ENCODE data around the gene LVRN.

LVRN gene

DNA sequence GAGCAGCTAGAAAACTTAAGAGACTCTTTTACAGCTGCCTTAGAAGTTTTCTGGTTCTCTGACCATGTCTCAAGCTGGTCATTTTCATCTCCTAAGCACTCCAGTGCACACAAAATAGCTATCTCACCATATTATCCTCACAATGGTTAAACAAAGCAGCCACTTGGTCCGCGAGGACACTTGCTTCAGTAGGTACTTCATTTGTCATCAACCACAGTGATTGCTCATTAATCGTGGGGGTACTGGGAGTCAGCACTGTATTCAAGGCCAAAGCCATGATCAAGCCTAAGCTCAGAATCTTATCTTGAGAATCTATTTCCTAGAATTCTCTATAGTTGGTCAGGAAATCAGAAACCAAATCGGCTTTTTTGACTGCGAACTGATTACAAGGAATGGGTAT lies 72.8 kb downstream of the LVRN start:
- TF ChIP-seq, protein P1, sequence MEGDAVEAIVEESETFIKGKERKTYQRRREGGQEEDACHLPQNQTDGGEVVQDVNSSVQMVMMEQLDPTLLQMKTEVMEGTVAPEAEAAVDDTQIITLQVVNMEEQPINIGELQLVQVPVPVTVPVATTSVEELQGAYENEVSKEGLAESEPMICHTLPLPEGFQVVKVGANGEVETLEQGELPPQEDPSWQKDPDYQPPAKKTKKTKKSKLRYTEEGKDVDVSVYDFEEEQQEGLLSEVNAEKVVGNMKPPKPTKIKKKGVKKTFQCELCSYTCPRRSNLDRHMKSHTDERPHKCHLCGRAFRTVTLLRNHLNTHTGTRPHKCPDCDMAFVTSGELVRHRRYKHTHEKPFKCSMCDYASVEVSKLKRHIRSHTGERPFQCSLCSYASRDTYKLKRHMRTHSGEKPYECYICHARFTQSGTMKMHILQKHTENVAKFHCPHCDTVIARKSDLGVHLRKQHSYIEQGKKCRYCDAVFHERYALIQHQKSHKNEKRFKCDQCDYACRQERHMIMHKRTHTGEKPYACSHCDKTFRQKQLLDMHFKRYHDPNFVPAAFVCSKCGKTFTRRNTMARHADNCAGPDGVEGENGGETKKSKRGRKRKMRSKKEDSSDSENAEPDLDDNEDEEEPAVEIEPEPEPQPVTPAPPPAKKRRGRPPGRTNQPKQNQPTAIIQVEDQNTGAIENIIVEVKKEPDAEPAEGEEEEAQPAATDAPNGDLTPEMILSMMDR (IDR thresholded peaks at IDR 0.05; ENCODE audit: low read depth, low read length) = no peak
- DNase-seq = no peak
- H3K27ac ChIP-seq = no peak overlapping the region

GRCh38 chr5:116037236-116037822 lies 75.1 kb downstream of the LVRN start:
- no peak for DNase-seq
- no peak overlapping the region for H3K27ac ChIP-seq
- no peak overlapping the region for H3K4me3 ChIP-seq (ENCODE audit: low read depth, low read length)
- TF ChIP-seq, protein P1 (IDR thresholded peaks at IDR 0.05; ENCODE audit: low read depth, low read length) = no peak
- H3K27me3 ChIP-seq (ENCODE audit: insufficient read depth, low read depth, severe bottlenecking) = no peaks in the 10 kb centered on the region
- H3K36me3 ChIP-seq = no peaks in the 10 kb centered on the region
- no peaks in the 10 kb centered on the region for H3K9me3 ChIP-seq (ENCODE audit: severe bottlenecking)

More for the DNA sequence above, 72.8 kb downstream of the LVRN start:
- H3K4me3 ChIP-seq (ENCODE audit: low read depth, low read length) = no peak overlapping the region
- no peaks in the 10 kb centered on the region for H3K9me3 ChIP-seq (ENCODE audit: severe bottlenecking)
- H3K36me3 ChIP-seq = no peaks in the 10 kb centered on the region
- H3K27me3 ChIP-seq (ENCODE audit: insufficient read depth, low read depth, severe bottlenecking) = no peaks in the 10 kb centered on the region

- H3K9me3 ChIP-seq (ENCODE audit: severe bottlenecking) = no peaks in the 10 kb centered on the region
- no peak overlapping the region for H3K4me3 ChIP-seq (ENCODE audit: low read depth, low read length)
- DNase-seq = no peak
- H3K36me3 ChIP-seq = no peaks in the 10 kb centered on the region
- no peak overlapping the region for H3K27ac ChIP-seq
- TF ChIP-seq, protein P1 (IDR thresholded peaks at IDR 0.05; ENCODE audit: low read depth, low read length) = no peak
- no peaks in the 10 kb centered on the region for H3K27me3 ChIP-seq (ENCODE audit: insufficient read depth, low read depth, severe bottlenecking)
Measured at GRCh38 chr5:116038817-116039216, 76.5 kb downstream of the LVRN start.

DNA sequence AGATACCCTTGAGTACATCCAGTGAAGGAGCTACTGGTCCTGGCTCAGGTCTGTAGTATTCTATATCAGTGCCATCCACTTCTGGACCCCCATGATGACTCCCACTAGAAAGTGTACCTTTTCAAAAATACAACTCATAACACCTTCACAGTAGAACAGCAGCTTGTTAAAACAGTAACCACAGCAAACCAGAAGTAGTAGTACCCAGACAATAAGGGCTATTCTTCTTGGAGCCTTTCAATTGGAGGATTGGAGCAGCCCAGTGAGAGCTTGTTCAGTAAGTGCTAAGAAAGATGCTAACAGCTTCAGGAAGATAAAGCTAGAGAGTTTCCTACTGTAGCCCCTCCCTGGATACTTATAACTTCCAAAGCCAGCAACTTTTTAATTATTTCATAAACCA lies 80.1 kb downstream of the LVRN start:
- H3K4me3 ChIP-seq (ENCODE audit: low read depth, low read length) = no peak overlapping the region

GRCh38 chr5:116044073-116044472 lies 81.8 kb downstream of the LVRN start:
- no peak overlapping the region for H3K27ac ChIP-seq
- H3K9me3 ChIP-seq (ENCODE audit: severe bottlenecking) = no peaks in the 10 kb centered on the region
- H3K36me3 ChIP-seq = no peaks in the 10 kb centered on the region
- no peak overlapping the region for H3K4me3 ChIP-seq (ENCODE audit: low read depth, low read length)
- TF ChIP-seq, protein P1 (IDR thresholded peaks at IDR 0.05; ENCODE audit: low read depth, low read length) = no peak
- no peaks in the 10 kb centered on the region for H3K27me3 ChIP-seq (ENCODE audit: insufficient read depth, low read depth, severe bottlenecking)
- DNase-seq = no peak

More for the DNA sequence above, 80.1 kb downstream of the LVRN start:
- TF ChIP-seq, protein P1 (IDR thresholded peaks at IDR 0.05; ENCODE audit: low read depth, low read length) = no peak
- Histone ChIP-seq H3K36me3 (no peaks in the 10 kb centered on the region), H3K9me3 (ENCODE audit: severe bottlenecking) (no peaks in the 10 kb centered on the region), H3K27ac (no peak overlapping the region), H3K27me3 (ENCODE audit: insufficient read depth, low read depth, severe bottlenecking) (no peaks in the 10 kb centered on the region)
- no peak for DNase-seq

- Histone ChIP-seq H3K27me3 (ENCODE audit: insufficient read depth, low read depth, severe bottlenecking) (no peaks in the 10 kb centered on the region), H3K4me3 (ENCODE audit: low read depth, low read length) (no peak overlapping the region), H3K9me3 (ENCODE audit: severe bottlenecking) (no peaks in the 10 kb centered on the region), H3K36me3 (no peaks in the 10 kb centered on the region), H3K27ac (peak overlapping the region; percentile 43)
- DNase-seq = no peak
- TF ChIP-seq, protein P1 (IDR thresholded peaks at IDR 0.05; ENCODE audit: low read depth, low read length) = no peak
Measured at GRCh38 chr5:116045821-116046220, 83.5 kb downstream of the LVRN start.
